HepG2 (cell line): ENCODE results near the gene ENG. TPM values are rescaled to one million over a fixed set of nuclear protein-coding genes. Genes with fewer than 3 reads are reported as not detected.
A peak's percentile ranks its signal among the peaks of the same experiment; 100 is the strongest.

Experiments used
- DNMT3B ChIP-seq: conservative IDR thresholded peaks from 2 replicates; pipeline ENCODE4 v1.6.1; 2016; ENCODE audit warnings: missing biosample characterization, control low read depth
- HOXA3 ChIP-seq: sonication (generic); formaldehyde crosslinking; IDR thresholded peaks from 2 replicates; pipeline ENCODE4 v1.5.0; 2020; ENCODE audit warnings: missing genetic modification reagents
- PRPF4 ChIP-seq: fragments of 200-400 bp; formaldehyde crosslinking; IDR thresholded peaks from 2 replicates; pipeline ENCODE4 v1.6.1; 2016; ENCODE audit warnings: low read length, low read depth; ENCODE audit not compliant: poor library complexity, severe bottlenecking
- SP1 ChIP-seq, 2 experiments: fragments of 450-650 bp in 1 of 2; sonication (generic) in 1 of 2; formaldehyde crosslinking in 1 of 2; IDR thresholded peaks; 2 replicates each; pipeline versions ENCODE4 v1.4.0 to v1.6.1; 2016 to 2020; ENCODE audit warnings: missing genetic modification reagents in 1 of 2
- TOE1 ChIP-seq: sonication (generic); formaldehyde crosslinking; IDR thresholded peaks from 2 replicates; pipeline ENCODE4 v1.4.0; 2020; ENCODE audit warnings: mild to moderate bottlenecking, missing genetic modification reagents
- ZFAT ChIP-seq: sonication (generic); formaldehyde crosslinking; conservative IDR thresholded peaks from 2 replicates; pipeline ENCODE4 v1.8.1; 2023; ENCODE audit warnings: missing genetic modification reagents, inconsistent platforms
- ZNF546 ChIP-seq: sonication (generic); formaldehyde crosslinking; conservative IDR thresholded peaks from 2 replicates; pipeline ENCODE4 v1.8.1; 2023; ENCODE audit warnings: mild to moderate bottlenecking, missing genetic modification reagents
- ZNF782 ChIP-seq: sonication (generic); formaldehyde crosslinking; IDR thresholded peaks from 2 replicates; pipeline ENCODE4 v1.4.0; 2020; ENCODE audit warnings: missing genetic modification reagents, mild to moderate bottlenecking, borderline replicate concordance
- polyA plus RNA-seq, 8 experiments: library from polyadenylated mRNA; depleted of rRNA in 3 of 8; stranded (reverse) in 7 of 8; unstranded in 1 of 8; fragments of >200 nt; fragmentation: Illumina TruSeq in 4 of 8; extraction: Trizol in 4 of 8; gene quantifications; 2 replicates each; pipeline versions ENCODE4 v1.2.1 to v1.2.3, GENCODE V29; 2011 to 2016; ENCODE audit warnings: low read depth in 4 of 8, missing spikeins in 1 of 8, mixed read lengths in 1 of 8; ENCODE audit not compliant: insufficient read depth in 1 of 8
- total RNA-seq, 5 experiments: library from RNA; depleted of rRNA; stranded (reverse); fragments of >200 nt; fragmentation: Illumina TruSeq; extraction: Trizol; gene quantifications; 2 replicates each; pipeline ENCODE4 v1.2.3, GENCODE V29; 2016; ENCODE audit warnings: low read depth in 1 of 5
- TF ChIP-seq, protein P1 (sequence below): sonication (generic); formaldehyde crosslinking; IDR thresholded peaks from 2 replicates; pipeline ENCODE4 v1.4.0; 2020; ENCODE audit warnings: mild to moderate bottlenecking, missing genetic modification reagents
- TF ChIP-seq, protein P2 (sequence below): sonication (generic); formaldehyde crosslinking; IDR thresholded peaks from 2 replicates; pipeline ENCODE4 v1.8.1; 2022; ENCODE audit warnings: mild to moderate bottlenecking, missing genetic modification reagents
- TF ChIP-seq, protein P3 (sequence below): sonication (generic); formaldehyde crosslinking; IDR thresholded peaks from 2 replicates; pipeline ENCODE4 v1.4.0; 2020; ENCODE audit warnings: low read depth, mild to moderate bottlenecking, missing genetic modification reagents
- TF ChIP-seq, protein P4 (sequence below): sonication (generic); formaldehyde crosslinking; IDR thresholded peaks from 2 replicates; pipeline ENCODE4 v1.9.0; 2021; ENCODE audit warnings: missing genetic modification reagents, borderline replicate concordance
- TF ChIP-seq, protein P5 (sequence below): sonication (generic); formaldehyde crosslinking; IDR thresholded peaks from 2 replicates; pipeline ENCODE4 v1.5.0; 2020; ENCODE audit warnings: missing genetic modification reagents

The ENG gene
- total and polyA plus RNA-seq, 2 of the 13 experiments (the other 11 are each of a cell fraction or from before 2014, with no cell fraction given), result 0.02 to 1.1 TPM

DNA sequence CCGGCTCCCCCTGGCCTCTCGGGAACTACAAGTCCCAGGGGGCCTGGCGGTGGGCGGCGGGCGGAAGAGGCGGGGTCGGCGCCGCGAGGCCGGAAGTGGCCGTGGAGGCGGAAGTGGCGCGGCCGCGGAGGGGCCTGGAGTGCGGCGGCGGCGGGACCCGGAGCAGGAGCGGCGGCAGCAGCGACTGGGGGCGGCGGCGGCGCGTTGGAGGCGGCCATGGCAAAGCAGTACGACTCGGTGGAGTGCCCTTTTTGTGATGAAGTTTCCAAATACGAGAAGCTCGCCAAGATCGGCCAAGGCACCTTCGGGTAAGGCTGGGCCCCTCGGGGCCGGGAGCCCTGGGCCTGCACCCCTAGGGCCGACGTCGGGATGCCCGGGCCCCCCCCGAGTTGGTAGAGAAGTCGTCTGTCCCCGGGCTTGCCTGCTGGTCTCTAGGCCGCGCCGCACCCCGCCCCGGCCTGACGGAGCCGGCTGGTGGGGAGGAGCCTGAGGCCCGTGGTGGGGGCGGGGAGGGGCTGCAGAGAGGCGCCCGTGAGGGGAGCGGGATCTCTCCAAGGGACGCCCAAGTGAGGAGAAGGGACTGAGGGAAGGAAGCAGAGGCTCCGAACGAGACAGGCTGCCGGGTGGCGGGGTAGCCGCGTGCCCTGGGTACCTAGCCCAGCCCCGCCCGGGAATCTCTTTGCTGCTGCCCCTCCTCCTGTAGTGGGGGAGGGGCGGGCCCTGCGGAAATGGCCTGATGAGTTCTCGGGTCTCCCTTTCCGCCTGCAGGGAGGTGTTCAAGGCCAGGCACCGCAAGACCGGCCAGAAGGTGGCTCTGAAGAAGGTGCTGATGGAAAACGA is 68.3 kb downstream of the ENG start, which contains the start of gene CDK9 (continued):
- TF ChIP-seq, protein P1, sequence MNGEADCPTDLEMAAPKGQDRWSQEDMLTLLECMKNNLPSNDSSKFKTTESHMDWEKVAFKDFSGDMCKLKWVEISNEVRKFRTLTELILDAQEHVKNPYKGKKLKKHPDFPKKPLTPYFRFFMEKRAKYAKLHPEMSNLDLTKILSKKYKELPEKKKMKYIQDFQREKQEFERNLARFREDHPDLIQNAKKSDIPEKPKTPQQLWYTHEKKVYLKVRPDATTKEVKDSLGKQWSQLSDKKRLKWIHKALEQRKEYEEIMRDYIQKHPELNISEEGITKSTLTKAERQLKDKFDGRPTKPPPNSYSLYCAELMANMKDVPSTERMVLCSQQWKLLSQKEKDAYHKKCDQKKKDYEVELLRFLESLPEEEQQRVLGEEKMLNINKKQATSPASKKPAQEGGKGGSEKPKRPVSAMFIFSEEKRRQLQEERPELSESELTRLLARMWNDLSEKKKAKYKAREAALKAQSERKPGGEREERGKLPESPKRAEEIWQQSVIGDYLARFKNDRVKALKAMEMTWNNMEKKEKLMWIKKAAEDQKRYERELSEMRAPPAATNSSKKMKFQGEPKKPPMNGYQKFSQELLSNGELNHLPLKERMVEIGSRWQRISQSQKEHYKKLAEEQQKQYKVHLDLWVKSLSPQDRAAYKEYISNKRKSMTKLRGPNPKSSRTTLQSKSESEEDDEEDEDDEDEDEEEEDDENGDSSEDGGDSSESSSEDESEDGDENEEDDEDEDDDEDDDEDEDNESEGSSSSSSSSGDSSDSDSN (CRISPR knock-in tag), result peak; percentile 52
- TF ChIP-seq HOXA3 (CRISPR knock-in tag), result peak; percentile 61; the same call in 1 of the 2 replicates
- TF ChIP-seq, protein P2, sequence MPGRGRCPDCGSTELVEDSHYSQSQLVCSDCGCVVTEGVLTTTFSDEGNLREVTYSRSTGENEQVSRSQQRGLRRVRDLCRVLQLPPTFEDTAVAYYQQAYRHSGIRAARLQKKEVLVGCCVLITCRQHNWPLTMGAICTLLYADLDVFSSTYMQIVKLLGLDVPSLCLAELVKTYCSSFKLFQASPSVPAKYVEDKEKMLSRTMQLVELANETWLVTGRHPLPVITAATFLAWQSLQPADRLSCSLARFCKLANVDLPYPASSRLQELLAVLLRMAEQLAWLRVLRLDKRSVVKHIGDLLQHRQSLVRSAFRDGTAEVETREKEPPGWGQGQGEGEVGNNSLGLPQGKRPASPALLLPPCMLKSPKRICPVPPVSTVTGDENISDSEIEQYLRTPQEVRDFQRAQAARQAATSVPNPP, result 0 out of 2 replicates have a peak, but pooled peaks have one; percentile 29
- peak; percentile 92 for TF ChIP-seq PRPF4
- 0 out of 2 replicates have a peak, but pooled peaks have one; percentile 64 for TF ChIP-seq ZNF546 (CRISPR knock-in tag)
- TF ChIP-seq ZFAT (CRISPR knock-in tag), result peak; percentile 68; the same call in 1 of the 2 replicates
- TF ChIP-seq SP1 (IDR thresholded peaks at IDR 0.05), result no peak
- TF ChIP-seq SP1 (CRISPR knock-in tag; IDR thresholded peaks at IDR 0.05), result peak; percentile 92
- TF ChIP-seq, protein P3, sequence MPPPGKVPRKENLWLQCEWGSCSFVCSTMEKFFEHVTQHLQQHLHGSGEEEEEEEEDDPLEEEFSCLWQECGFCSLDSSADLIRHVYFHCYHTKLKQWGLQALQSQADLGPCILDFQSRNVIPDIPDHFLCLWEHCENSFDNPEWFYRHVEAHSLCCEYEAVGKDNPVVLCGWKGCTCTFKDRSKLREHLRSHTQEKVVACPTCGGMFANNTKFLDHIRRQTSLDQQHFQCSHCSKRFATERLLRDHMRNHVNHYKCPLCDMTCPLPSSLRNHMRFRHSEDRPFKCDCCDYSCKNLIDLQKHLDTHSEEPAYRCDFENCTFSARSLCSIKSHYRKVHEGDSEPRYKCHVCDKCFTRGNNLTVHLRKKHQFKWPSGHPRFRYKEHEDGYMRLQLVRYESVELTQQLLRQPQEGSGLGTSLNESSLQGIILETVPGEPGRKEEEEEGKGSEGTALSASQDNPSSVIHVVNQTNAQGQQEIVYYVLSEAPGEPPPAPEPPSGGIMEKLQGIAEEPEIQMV (CRISPR knock-in tag), result no peak
- TF ChIP-seq, protein P4, sequence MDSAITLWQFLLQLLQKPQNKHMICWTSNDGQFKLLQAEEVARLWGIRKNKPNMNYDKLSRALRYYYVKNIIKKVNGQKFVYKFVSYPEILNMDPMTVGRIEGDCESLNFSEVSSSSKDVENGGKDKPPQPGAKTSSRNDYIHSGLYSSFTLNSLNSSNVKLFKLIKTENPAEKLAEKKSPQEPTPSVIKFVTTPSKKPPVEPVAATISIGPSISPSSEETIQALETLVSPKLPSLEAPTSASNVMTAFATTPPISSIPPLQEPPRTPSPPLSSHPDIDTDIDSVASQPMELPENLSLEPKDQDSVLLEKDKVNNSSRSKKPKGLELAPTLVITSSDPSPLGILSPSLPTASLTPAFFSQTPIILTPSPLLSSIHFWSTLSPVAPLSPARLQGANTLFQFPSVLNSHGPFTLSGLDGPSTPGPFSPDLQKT (CRISPR knock-in tag), result no peak
- no peak for TF ChIP-seq TOE1 (CRISPR knock-in tag)
- TF ChIP-seq, protein P5, sequence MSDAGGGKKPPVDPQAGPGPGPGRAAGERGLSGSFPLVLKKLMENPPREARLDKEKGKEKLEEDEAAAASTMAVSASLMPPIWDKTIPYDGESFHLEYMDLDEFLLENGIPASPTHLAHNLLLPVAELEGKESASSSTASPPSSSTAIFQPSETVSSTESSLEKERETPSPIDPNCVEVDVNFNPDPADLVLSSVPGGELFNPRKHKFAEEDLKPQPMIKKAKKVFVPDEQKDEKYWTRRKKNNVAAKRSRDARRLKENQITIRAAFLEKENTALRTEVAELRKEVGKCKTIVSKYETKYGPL, result no peak
- no peak for TF ChIP-seq DNMT3B
- no peak for TF ChIP-seq ZNF782 (CRISPR knock-in tag)
